HG02938 (cell line): ENCODE results near the gene GRM1.

Experiments
- ATAC-seq: cut with Tn5 transposase; IDR thresholded peaks from one replicate; pipeline ENCODE4 v1.9.1; 2021; ENCODE audit warnings: mild to moderate bottlenecking, moderate library complexity; ENCODE audit not compliant: unreplicated experiment

GRM1 gene

DNA sequence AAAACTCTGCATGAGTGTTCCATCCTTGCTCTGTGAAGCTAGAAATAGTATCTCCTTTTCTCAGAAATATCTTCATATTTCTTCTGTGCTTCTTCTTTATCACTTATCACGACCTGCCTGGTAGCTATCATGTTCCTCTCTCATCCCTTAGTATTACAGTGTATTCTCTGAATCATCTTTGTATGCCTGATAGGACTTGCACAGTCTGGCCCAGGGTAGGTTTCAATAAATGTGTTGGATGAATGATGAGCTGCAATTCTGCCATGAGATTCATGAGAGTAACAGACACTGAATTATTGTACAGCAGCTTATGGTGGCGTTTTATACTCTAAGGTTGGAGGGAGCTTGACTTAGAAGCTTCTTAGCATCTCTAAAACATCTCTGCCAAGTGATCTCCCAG is 66.6 kb downstream of the GRM1 start:
- ATAC-seq: no peak

DNA sequence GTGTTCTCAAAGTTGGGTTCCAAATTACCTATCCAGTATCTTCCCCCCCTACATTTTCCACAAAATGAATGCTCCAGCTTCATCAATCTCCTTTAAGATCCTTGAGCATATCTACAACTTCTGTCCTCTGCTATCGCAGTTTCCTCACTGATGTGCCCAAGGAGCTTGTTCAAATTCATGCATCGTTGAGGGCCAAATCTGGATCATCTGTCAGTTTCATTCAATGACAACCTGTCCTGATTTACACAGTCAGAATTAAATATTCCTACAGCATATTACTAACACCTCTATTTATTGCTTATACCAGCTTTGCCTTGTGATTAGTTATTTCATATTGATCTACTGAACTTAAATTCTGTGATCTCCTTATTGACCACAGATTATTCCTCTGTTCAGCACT is 68.7 kb downstream of the GRM1 start:
- no peak for ATAC-seq

DNA sequence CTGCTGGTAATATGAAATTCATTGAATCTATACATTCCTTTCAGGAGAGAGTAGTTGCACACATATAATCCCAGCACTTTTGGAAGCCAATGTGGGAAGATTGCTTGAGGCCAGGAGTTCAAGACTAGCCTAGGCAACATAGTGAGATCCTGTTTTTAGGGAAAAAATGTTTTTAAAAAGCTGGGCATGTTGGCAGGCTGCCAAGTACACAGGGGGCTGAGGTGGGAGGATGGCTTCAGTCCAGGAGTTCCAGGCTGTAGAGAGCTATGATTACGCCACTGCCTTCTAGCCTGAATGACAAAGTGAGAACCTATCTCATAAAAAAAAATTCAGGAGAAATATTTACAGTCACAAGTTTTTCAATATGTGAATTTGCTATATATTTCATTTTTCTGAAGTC is 71.9 kb downstream of the GRM1 start:
- no peak for ATAC-seq

DNA sequence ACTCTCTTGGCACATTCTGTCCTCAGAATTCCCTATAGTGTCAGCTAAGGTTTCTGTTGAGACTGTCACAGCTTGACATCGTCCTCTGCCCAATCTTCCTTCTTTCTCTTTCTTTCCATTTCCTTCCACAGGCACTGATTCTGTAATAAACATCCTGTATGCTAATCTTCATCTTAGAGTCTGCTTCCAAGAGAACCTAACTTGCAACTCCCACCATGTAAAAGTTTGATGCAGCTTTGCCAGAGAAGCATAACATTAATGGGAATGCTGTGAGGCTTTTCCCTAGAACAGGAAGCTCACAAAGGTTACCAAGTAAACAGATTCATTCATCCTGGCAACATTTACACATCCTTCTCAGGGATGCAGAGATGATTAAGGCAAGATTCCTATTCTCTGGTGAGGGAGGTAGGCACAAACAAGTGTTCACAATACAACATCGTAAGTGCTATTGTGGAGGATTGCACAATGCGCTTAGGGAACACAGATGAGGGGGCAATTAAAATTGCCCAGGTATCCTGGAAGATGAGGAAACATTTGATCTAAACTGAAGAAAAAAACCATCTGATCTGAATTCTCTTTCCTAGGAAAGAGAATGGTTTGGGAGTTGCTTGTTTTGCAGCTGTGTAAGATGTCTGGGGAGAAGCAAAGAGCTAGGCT is 74.7 kb downstream of the GRM1 start:
- ATAC-seq: no peak

DNA sequence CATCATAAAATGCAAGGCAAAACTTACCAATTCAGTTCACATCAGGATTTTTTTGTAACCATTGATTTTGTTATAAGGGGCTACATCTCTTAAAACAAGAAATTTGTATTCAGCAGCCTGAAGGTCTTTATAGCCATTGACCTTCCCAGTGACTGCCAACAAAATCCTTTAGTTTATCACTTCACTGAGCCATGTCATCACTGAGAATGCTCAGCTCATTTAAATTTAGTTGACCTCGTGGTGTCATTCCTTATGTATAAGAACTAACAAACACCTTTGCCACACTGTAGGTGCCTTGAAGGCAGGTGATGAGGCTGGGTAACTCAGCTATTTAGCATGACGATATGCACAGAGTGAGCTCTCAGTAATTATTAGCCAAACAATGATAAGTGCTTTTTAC is 77.7 kb downstream of the GRM1 start:
- no peak for ATAC-seq

DNA sequence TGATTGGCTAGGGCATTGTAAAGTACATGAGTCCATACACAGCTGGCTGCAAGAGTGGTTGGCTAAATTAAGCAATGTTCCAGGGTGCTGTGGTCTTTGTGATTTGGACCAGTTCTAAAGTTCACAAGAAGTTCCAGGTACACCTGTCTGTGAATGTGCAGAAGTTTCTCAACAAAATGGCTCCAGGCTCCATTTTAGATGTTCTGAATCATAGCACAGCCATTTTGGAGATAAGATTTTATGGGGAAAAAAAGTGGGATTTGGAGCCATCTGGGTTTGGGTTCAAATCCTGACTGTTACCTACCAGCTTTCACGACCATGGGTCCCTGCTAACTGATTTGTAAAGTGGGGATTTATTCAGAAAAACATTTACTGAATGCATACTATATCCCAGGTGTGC is 82.1 kb downstream of the GRM1 start:
- no peak for ATAC-seq

DNA sequence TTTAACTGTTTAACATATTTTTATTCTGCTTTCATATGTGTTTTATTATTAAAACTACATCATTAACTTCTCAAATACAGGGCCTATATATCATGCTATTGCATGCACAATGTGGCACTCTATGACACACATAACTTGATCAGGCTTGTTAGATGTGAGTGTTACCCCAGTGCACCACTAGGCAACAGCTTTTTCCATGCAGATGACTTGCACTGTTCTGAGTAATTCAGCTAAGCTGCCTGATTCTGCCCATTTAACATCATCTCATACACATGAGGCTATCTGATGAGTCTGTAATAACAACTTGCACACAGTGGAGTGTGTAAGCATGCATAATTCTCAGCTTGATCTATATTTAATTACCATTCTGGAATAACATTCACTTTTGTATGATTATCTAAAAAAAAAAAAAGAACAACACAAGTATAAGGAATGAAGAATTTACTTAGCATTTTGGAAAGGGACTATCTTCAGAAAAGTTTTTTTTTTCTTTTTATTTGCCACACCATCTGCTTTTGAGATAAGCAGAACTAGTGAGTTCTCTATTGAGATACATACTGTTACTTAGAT is 83.1 kb downstream of the GRM1 start:
- ATAC-seq: no peak

DNA sequence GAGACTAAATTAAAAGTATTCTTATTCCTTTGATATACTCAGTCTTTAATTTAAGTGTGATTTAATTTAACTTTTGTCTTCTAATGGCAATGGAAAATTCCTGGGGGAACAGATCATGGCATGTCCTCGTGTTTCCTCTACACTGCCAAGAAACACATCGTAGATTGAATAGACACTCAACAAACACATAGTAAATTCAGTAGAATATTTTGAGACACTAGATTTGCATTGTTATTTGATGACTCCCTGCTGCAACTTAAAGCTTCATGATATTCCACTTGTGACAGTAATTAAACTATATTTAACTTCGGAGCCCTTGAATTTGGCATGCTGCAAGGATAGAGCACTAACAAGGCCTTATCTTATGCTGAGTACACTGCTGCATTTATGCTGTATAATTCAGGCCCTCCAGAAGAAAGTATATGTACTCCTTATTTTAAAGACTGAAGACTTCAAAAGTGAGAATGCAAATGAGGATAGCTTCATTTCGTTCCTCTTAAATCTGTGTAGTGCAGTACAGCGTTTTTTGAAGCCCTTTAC is 84.3 kb downstream of the GRM1 start:
- no peak for ATAC-seq

DNA sequence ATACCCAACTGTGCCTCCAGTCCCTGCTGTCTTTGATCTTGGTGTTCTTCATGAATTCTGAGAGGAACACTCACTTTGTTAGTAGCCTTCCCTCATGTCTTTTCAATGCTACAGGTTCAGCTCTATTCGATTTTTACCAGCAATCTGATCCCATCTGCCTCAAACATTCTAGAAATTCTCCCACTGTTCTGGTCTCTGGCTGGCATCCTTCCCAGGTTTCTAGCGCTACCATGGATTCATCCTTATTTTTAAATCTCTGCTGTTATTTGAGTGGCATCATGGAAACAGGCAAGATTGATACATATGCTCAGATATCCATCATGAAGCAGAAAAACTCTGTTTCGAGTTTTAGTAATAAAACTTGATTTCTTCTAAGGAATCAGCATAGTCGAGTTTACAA is 94.8 kb downstream of the GRM1 start:
- no peak for ATAC-seq

DNA sequence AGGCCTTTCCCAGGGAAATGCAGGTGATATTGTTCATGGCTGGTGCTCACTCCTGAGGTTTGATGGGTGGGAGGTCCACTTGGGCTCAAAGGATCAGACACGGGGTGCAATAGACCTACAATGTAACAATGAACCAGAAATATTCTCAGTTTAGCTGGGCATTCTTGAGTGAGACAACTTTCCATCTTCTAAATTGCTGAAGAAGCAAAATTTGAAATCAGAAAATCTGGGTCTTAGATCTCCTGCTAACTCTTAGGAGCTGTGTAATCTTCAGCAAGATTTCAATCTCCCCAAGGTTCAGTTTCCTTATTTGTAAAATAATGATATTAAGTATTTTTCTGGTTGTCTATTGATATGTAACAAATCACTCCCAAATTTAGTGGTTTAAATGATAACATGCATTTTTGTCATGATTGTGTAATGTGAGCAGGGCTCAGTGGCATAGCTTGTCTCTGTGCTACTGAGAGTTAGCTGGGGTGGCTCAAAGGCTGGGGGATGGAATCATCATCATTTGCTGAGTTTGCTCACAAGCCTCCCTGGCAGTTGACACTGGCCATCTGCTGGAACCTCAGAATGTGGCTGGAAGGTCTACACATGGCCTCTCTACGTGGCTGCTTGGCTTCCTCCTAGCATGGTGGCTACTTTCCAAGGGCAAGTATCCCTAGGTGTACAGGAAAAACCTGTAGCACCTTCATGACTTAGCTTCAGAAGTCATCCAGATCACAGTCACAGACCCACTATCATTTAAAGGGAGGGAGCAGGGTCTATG is 98.8 kb downstream of the GRM1 start:
- ATAC-seq: no peak

DNA sequence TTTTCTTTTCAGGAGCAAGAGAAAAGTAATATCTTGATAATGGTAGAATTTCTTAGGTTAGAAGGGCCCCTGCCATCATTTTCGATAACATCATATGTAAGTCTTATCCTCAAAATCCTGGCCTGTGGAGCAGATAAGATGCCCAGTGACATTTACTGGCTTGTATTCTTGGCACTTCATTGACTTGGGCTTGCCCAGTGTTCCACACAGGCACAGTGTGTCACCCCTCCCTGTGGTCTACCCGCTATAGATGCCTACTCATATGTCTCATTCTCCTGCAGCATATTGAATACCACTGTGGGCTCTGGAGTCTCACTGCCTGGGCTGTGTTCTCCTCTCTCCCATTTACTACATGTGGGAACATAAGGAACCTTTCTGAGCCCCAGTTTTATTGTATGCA is 105.0 kb downstream of the GRM1 start:
- no peak for ATAC-seq

DNA sequence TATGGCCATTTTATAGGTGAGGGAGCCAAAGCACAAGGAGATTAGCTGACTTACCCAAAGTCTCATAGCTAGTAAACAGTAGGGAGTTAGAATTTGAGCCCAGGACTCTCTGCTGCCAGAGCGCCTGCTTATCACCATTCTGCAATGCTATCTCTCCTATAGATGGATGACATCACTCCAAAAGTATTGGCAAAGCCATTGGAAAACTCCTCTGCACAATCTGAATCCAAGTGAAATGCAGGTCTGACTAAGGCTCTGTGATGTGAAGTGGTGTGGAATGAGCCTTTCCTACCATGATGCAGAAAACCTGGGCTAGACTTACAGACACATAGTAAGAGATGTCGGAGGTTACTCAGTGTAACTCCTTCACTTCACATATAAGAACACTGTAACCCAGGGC is 106.3 kb downstream of the GRM1 start:
- no peak for ATAC-seq

DNA sequence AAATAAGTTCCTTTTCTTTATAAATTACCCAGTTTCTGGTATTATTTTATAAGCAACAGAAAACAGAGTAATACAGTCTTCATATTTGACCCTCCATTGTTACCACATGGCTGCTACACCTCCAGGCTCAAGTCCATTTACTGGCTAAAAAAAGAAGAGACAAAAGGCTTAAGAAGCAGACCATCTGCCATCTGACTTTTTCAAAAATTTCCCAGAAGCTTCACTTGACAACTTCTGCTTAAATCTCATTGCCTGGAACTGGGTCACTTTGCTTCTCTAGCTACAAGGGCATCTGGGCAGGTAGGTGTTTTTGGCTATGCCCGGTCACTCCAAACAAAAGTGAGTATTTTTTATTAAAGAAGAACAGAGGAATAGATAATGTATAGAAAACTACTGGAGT is 118.0 kb downstream of the GRM1 start:
- ATAC-seq: no peak

DNA sequence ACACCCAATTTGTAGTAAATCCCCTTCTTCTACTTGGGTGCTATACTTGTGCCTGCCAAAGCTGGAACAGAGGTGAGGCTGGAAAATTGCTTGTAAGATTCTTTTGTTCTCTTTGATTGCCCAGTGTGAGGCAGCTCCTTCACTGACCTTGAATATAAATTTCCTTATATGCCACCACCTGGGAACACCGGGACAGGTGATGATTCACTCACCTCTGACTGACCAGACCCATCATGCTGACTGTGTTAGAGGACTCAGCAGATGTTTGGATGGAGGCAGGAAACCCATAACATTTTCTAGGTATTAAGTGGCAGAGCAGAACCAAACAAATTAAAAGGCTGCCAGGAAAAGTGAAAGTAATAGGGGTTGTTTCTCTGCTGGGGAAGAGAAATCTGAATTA is 120.9 kb downstream of the GRM1 start:
- ATAC-seq: no peak

DNA sequence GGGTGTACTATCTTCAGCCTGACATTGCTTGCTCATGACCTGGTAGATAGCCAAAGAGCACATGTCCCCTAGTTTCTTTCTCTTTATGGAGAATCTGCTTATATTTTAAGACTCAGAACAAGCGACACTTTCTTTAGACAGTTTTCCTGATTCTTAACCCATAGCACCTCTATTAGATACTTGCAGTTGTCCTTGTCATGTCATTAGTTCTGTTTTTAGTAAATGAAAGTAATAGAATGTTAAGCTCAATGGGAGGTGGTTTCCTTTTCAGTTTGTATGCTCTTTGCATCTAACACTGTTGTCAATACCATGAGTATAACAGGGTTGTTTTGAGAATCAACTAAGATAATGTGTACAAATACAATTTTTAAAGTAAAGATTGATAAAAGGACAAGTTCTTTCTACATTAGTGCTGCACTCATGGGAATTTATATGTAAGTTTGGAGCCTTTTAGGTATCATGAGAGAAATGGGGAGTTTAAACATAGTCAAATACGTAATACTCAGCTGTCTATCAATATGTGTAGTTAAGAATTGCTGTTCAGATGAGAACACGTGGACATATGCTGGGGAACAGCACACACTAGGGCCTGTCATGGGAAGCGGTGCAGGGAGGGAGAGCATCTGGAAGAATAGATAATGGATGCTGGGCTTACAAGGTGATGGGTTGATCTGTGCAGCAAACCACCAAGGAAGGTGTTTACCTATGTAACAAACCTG is 124.3 kb downstream of the GRM1 start:
- ATAC-seq: peak; percentile 97

DNA sequence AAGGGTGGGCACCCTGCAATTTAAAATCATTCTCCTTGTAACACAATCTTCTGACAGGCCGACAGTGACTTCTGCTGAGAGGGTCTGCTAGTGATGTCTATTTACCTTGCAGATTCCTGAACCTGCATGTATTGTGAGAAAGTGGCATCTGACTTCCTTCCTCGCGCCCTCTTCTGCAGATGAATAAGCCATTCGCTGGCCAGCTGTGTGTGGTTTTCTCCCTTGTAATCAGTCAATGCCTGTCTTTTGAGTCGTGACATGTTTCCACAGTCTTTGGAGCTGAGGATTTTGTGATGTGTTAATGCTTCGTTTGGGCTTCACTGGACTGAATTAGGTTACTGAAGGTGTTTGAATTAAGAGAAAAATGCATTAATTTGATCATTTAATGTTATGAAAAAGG is 125.3 kb downstream of the GRM1 start:
- ATAC-seq: no peak

DNA sequence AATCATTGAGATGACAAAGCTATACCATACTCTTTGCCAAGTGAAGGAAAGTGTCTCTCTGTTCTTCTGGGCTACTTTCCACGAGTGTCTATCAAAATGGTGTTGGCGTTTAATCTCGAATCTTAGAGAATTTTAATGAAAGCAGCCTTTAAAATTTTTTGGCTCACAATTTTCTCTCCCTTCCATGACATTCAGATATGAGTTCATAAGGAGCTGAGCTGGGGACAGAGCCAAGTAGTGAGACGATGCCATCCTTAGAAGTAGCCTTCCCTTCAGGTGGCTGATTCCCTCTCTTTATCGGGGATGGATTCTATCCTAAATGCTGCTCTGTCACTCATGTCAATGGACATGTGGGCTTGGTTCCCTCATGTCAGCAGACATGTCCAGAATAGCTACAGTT is 132.8 kb downstream of the GRM1 start:
- ATAC-seq: no peak

DNA sequence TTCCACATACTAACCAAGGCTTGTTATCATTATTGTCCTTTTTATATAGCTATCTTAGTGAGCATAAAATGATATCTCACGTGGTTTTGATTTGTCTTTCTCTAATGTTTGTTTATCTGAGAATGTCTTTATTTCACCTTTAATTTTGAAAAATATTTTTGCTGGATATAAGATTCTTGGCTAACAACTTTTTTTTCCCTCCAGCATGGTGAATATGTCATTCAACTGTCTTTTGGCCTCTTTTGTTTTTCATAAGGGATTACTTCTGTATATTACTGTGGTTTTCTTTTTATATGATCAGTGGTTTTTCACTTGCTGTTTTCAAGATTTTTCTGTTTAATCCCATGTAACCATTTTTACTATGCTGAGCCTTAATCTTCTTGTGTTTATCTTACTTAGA is 141.0 kb downstream of the GRM1 start:
- no peak for ATAC-seq

DNA sequence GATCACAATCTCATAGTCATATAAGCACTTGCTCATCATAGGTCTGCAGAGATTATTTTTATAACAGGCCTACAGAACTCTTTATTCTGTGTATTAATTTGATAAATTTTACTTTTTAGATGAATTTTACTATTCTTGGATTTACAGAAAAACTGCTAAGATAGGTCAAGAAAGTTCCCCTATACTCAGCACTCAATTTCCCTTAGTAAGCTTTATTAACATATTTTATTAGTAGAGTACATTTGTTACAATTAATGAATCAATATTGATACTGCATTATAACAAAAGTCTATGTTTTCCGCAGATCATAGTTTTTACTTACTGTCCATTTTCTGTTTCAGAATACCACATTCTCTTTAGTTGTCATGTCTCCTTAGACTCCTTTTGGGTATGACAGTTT is 148.9 kb downstream of the GRM1 start:
- no peak for ATAC-seq

DNA sequence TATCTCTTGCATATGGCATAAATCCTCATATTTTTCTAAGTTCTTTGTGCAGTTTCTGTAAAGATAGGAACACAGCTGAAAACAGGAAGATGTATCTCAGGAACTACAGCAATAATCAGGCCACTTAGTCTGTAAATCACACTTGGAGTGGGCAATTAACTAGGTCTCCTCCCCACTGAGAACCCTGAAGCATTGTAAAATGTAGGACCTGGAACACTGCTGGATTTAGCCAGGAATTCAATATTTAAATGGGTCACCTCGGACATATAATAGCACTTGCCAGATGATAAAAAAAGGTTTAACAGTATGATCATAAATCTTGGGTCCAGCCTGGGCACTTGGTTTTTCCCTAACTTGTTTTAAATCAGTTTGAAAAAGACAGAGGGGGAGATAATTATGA is 155.0 kb downstream of the GRM1 start:
- ATAC-seq: no peak

DNA sequence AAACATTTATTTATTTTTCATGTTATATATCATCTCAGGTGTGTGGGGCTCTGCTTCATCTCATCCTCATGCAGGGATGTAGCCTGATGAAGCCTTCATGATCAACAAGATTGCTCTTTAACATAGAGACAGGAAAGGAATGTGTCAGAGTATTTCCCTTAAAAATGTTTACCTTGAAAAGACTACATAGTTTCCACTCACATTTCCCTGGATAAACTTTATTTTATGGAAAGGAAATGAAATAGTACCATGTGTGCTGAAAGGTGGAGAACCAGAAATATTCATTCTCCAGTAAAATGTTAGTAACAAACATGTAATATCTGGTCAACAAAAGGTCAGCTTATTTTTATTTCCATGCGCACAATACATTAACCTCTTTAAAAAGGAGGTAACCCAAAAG is 155.8 kb downstream of the GRM1 start:
- ATAC-seq: no peak

DNA sequence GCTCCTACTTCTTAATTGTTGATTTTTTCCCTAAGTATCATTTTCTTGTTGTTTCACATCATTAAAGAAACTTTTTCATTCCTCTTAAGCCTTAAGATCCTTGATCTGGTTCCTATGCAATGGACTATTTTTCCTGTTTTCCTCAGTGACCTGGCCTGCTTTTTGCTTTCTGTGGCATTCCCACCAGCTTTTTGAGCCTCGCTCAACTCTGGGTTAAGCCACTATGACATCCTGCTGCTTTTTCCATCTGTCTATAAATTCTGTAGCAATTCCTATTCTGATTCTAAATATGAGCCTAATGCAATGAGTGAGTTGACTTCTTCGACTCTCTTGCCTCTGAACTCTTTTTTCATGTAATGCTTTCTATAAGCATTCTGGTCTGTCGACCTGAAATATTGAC is 160.3 kb downstream of the GRM1 start:
- ATAC-seq: no peak
